Measurements from ENCODE around the gene GCLM.

The GCLM gene

GRCh38 chr1:93878501-93878888, 30.7 kb downstream of the GCLM start:
- TF ChIP-seq CTCF (IDR thresholded peaks at IDR 0.05) = no peak

GRCh38 chr1:93877529-93877928, 31.7 kb downstream of the GCLM start:
- TF ChIP-seq CTCF (IDR thresholded peaks at IDR 0.05) = no peak

- no peak for TF ChIP-seq CTCF (IDR thresholded peaks at IDR 0.05)
Observed at GRCh38 chr1:93876244-93876643, 33.0 kb downstream of the GCLM start.

- peak; percentile 64 for TF ChIP-seq CTCF (IDR thresholded peaks at IDR 0.05)
Observed at GRCh38 chr1:93874025-93874651, 35.1 kb downstream of the GCLM start.

- TF ChIP-seq CTCF (IDR thresholded peaks at IDR 0.05) = no peak
Observed at GRCh38 chr1:93871366-93871765, 37.9 kb downstream of the GCLM start.

- TF ChIP-seq CTCF (IDR thresholded peaks at IDR 0.05) = no peak
Observed at GRCh38 chr1:93869653-93870052, 39.6 kb downstream of the GCLM start.

- no peak for TF ChIP-seq CTCF (IDR thresholded peaks at IDR 0.05)
Observed at GRCh38 chr1:93865253-93865652, 44.0 kb downstream of the GCLM start.

GRCh38 chr1:93864175-93864574, 45.1 kb downstream of the GCLM start:
- TF ChIP-seq CTCF (IDR thresholded peaks at IDR 0.05) = no peak

Measured in LNCAP (cell line).